Endodermal cell (in vitro differentiated cells): ENCODE results near the gene SLC66A1. TPM values are rescaled to one million over a fixed set of nuclear protein-coding genes. Genes with fewer than 3 reads are reported as not detected.

ENCODE experiments used
- DNase-seq: peaks from one replicate; pipeline ENCODE4 v3.0.0-alpha.2; 2017
- H3K27ac ChIP-seq: 2 replicates; pipeline ENCODE4 v1.5.1; 2013; ENCODE audit warnings: mild to moderate bottlenecking, low read depth, low read length, moderate library complexity
- H3K27me3 ChIP-seq: 2 replicates; pipeline ENCODE4 v1.6.1; 2013; ENCODE audit warnings: mild to moderate bottlenecking, low read length, moderate library complexity; ENCODE audit not compliant: insufficient read depth, control insufficient read depth, poor library complexity, severe bottlenecking
- H3K36me3 ChIP-seq: 2 replicates; pipeline ENCODE4 v1.7.0; 2013; ENCODE audit warnings: mild to moderate bottlenecking, low read length, moderate library complexity; ENCODE audit not compliant: control insufficient read depth, insufficient read depth
- H3K4me1 ChIP-seq: one replicate; pipeline ENCODE4 v1.7.0; 2013; ENCODE audit warnings: low read length; ENCODE audit not compliant: control insufficient read depth, insufficient read depth
- H3K4me3 ChIP-seq: 2 replicates; pipeline ENCODE4 v1.5.1; 2013; ENCODE audit warnings: mild to moderate bottlenecking, low read length, moderate library complexity
- H3K9ac ChIP-seq: 2 replicates; pipeline ENCODE4 v1.6.1; 2013; ENCODE audit warnings: mild to moderate bottlenecking, low read length, moderate library complexity; ENCODE audit not compliant: poor library complexity, severe bottlenecking; ENCODE audit errors: extremely low read depth
- H3K9me3 ChIP-seq: 2 replicates; pipeline ENCODE4 v1.6.1; 2013; ENCODE audit warnings: mild to moderate bottlenecking, low read length, moderate library complexity; ENCODE audit not compliant: control insufficient read depth
- H3K27ac Mint-ChIP-seq: 2 replicates; pipeline ENCODE4 v1.8.0; 2020; ENCODE audit warnings: mixed read lengths
- H3K27me3 Mint-ChIP-seq: 2 replicates; pipeline ENCODE4 v1.8.0; 2021; ENCODE audit warnings: mild to moderate bottlenecking, mixed read lengths; ENCODE audit not compliant: insufficient read depth
- H3K36me3 Mint-ChIP-seq: 2 replicates; pipeline ENCODE4 v1.8.0; 2020; ENCODE audit warnings: low read depth, mixed read lengths
- H3K4me1 Mint-ChIP-seq: 2 replicates; pipeline ENCODE4 v1.8.0; 2020; ENCODE audit warnings: mixed read lengths
- H3K4me3 Mint-ChIP-seq: 2 replicates; pipeline ENCODE4 v1.8.0; 2020; ENCODE audit warnings: mild to moderate bottlenecking, moderate library complexity, mixed read lengths
- H3K9me3 Mint-ChIP-seq: 2 replicates; pipeline ENCODE4 v1.8.0; 2020; ENCODE audit warnings: mild to moderate bottlenecking, mixed read lengths
- CTCF ChIP-seq: fragments of 200-600 bp; sonication (generic); conservative IDR thresholded peaks from 2 replicates; pipeline ENCODE4 v1.5.0; 2021; ENCODE audit warnings: antibody characterized with exemption, mild to moderate bottlenecking
- WGBS, 2 experiments: methylation state at CpG; one replicate each; pipeline versions ENCODE4 v1.1.5 to v1.1.7; 2013; ENCODE audit warnings: missing lambda C conversion rate in 2 of 2, mixed read lengths in 1 of 2; ENCODE audit not compliant: insufficient coverage in 1 of 2, insufficient read length in 1 of 2; 5-methylcytosine and 5-hydroxymethylcytosine counted together
- total RNA-seq, 2 donors: library from RNA; stranded (reverse); fragmentation: NEBNext Ultra II Directional in 1 of 2; extraction: Animal tissue kit (Norgen Biotek cat#: 25700) in 1 of 2; gene quantifications; 2 replicates in 1 of 2; 3 replicates in 1 of 2; pipeline ENCODE4 v1.2.1, GENCODE V29; 2021

Gene SLC66A1
- total RNA-seq, 2 donors from 2014 or later, result 20.8 to 22.6 TPM

GRCh38 chr1:19353596-19353995, 41.5 kb downstream of the SLC66A1 start:
- Histone ChIP-seq H3K27ac (no peak overlapping the region), H3K9ac (no peak overlapping the region), H3K27me3 (no peaks in the 10 kb centered on the region), H3K36me3 (peaks cover 68% of the 10 kb centered on the region), H3K4me3 (no peak overlapping the region), H3K4me1 (peaks cover 5% of the 10 kb centered on the region), H3K9me3 (no peaks in the 10 kb centered on the region)
- H3K4me3 Mint-ChIP-seq, result peak overlapping the region; percentile 16
- H3K27ac Mint-ChIP-seq, result peak overlapping the region; percentile 91
- peak; percentile 91 for DNase-seq
- no peaks in the 10 kb centered on the region for H3K9me3 Mint-ChIP-seq
- H3K4me1 Mint-ChIP-seq, result peaks cover 18% of the 10 kb centered on the region
- TF ChIP-seq CTCF, result peak; percentile 51
- H3K27me3 Mint-ChIP-seq, result no peaks in the 10 kb centered on the region
- peaks cover 70% of the 10 kb centered on the region for H3K36me3 Mint-ChIP-seq
- WGBS, 2 experiments, result 46 to 53% methylated on average over 7 of the region's 8 CpGs

- 93 to 98% methylated on average over 5 to 6 of the region's 6 CpGs for WGBS, 2 experiments
These were observed 42.4 kb downstream of the SLC66A1 start for GRCh38 chr1:19354531-19354981.

GRCh38 chr1:19356266-19356665, 44.1 kb downstream of the SLC66A1 start:
- 90 to 94% methylated on average over 4 to 5 of the region's 5 CpGs for WGBS, 2 experiments
- no peak overlapping the region for H3K27ac ChIP-seq
- no peak for DNase-seq

More at GRCh38 chr1:19354531-19354981, 42.4 kb downstream of the SLC66A1 start:
- H3K9me3 Mint-ChIP-seq, result no peaks in the 10 kb centered on the region
- Histone ChIP-seq H3K27ac (no peak overlapping the region), H3K9ac (no peak overlapping the region), H3K9me3 (no peaks in the 10 kb centered on the region), H3K4me1 (peaks cover 5% of the 10 kb centered on the region), H3K27me3 (no peaks in the 10 kb centered on the region), H3K4me3 (no peak overlapping the region), H3K36me3 (peaks cover 60% of the 10 kb centered on the region)
- H3K27me3 Mint-ChIP-seq, result no peaks in the 10 kb centered on the region
- TF ChIP-seq CTCF, result no peak
- H3K4me3 Mint-ChIP-seq, result no peak overlapping the region
- peaks cover 63% of the 10 kb centered on the region for H3K36me3 Mint-ChIP-seq
- peaks cover 18% of the 10 kb centered on the region for H3K4me1 Mint-ChIP-seq
- H3K27ac Mint-ChIP-seq, result peak overlapping the region; percentile 91
- no peak for DNase-seq

More at GRCh38 chr1:19356266-19356665, 44.1 kb downstream of the SLC66A1 start:
- TF ChIP-seq CTCF, result no peak
- peaks cover 69% of the 10 kb centered on the region for H3K36me3 ChIP-seq
- H3K4me3 ChIP-seq, result no peak overlapping the region
- H3K27me3 ChIP-seq, result no peaks in the 10 kb centered on the region
- H3K9ac ChIP-seq, result no peak overlapping the region
- H3K4me1 ChIP-seq, result peaks cover 5% of the 10 kb centered on the region
- no peaks in the 10 kb centered on the region for H3K9me3 ChIP-seq
- Mint-ChIP-seq H3K9me3 (no peaks in the 10 kb centered on the region), H3K27ac (no peak overlapping the region), H3K36me3 (peaks cover 51% of the 10 kb centered on the region), H3K4me1 (peaks cover 21% of the 10 kb centered on the region), H3K27me3 (no peaks in the 10 kb centered on the region), H3K4me3 (no peak overlapping the region)
